K562 (cell line): Measurements from ENCODE around the gene FBXO33. TPM values are rescaled to one million over a fixed set of nuclear protein-coding genes. Genes with fewer than 3 reads are reported as not detected.

Source experiments
- ATAC-seq: fragments of 200-7000 bp; cut with Tn5 transposase; 3 replicates; pipeline ENCODE4 v1.9.1; 2020; ENCODE audit warnings: moderate library complexity
- BruUV-seq: library from RNA; stranded (reverse); fragments of 400-500 nt; replicated peaks from 2 replicates; lab custom pipeline; 2021; lab: Mats Ljungman, UMichigan
- CTCF ChIA-PET: fragments of 300-600 bp; formaldehyde crosslinking; extraction: SDS; loops from one replicate; lab custom pipeline; 2021; ENCODE audit warnings: low intra/inter-chr PET ratio; lab: Yijun Ruan, JAX
- POLR2A ChIA-PET: fragments of 300-600, 350-650 bp; sonication (Branson Sonifier 250); formaldehyde crosslinking; extraction: SDS; loops from one replicate; lab custom pipeline; 2021; ENCODE audit warnings: antibody characterized with exemption, inconsistent platforms; lab: Yijun Ruan, JAX
- DNase-seq, 4 experiments: peaks; one replicate each; pipeline versions ENCODE4 v3.0.0 to v3.0.0-alpha.2; 2011 to 2018; ENCODE audit warnings: low spot score in 3 of 4, mixed read lengths in 3 of 4; ENCODE audit errors: extremely low read depth in 1 of 4
- FAIRE-seq: peaks from 2 replicates; lab custom pipeline; 2011; peaks lifted over from hg19 to GRCh38; lab: Jason Lieb, UNC
- H2AFZ ChIP-seq: 2 replicates; pipeline ENCODE4 v1.6.0; 2011; ENCODE audit warnings: low read depth, low read length, control low read depth, inconsistent platforms
- H3K27ac ChIP-seq: fragments of 200-600 bp; 3 replicates; pipeline ENCODE4 v1.8.0; 2011; ENCODE audit warnings: low read depth, mild to moderate bottlenecking, control low read depth, inconsistent platforms, low read length, moderate library complexity, mixed read lengths; ENCODE audit errors: extremely low read depth
- H3K27me3 ChIP-seq, 2 experiments: fragments of 300-600 bp in 1 of 2; 2 replicates in 1 of 2; 3 replicates in 1 of 2; pipeline versions ENCODE4 v1.6.0 to v1.8.0; 2011; ENCODE audit warnings: inconsistent platforms in 2 of 2, low read length in 2 of 2, mild to moderate bottlenecking in 1 of 2, mixed read lengths in 1 of 2, moderate library complexity in 1 of 2; ENCODE audit not compliant: control insufficient read depth in 2 of 2, insufficient read depth in 2 of 2
- H3K36me3 ChIP-seq: fragments of 300-600 bp; 3 replicates; pipeline ENCODE4 v1.8.0; 2011; ENCODE audit warnings: mild to moderate bottlenecking, low read length, inconsistent platforms; ENCODE audit not compliant: control insufficient read depth, insufficient read depth
- H3K4me1 ChIP-seq, 2 experiments: fragments of 200-600 bp in 1 of 2; replicated peaks in 1 of 2; 2 replicates in 1 of 2; 3 replicates in 1 of 2; pipeline versions ENCODE4 v1.5.1 to v1.8.0; 2011; ENCODE audit warnings: inconsistent platforms in 2 of 2, low read length in 2 of 2, mild to moderate bottlenecking in 1 of 2, mixed read lengths in 1 of 2, moderate library complexity in 1 of 2; ENCODE audit not compliant: control insufficient read depth in 2 of 2, insufficient read depth in 2 of 2
- H3K4me2 ChIP-seq: 2 replicates; pipeline ENCODE4 v1.6.1; 2011; ENCODE audit warnings: low read length, control low read depth, inconsistent platforms, mixed read lengths; ENCODE audit not compliant: insufficient read depth
- H3K4me3 ChIP-seq: fragments of 200-600 bp; sonication (generic), shearing (Covaris generic); 2 replicates; pipeline ENCODE4 v1.5.1; 2016; ENCODE audit warnings: control low read depth, inconsistent platforms
- H3K79me2 ChIP-seq: fragments of 200-600 bp; 3 replicates; pipeline ENCODE4 v1.8.0; 2011; ENCODE audit warnings: low read length, inconsistent platforms; ENCODE audit not compliant: control insufficient read depth, insufficient read depth
- H3K9ac ChIP-seq, 2 experiments: 2 replicates each; pipeline versions ENCODE4 v1.6.0 to v1.6.1; 2011; ENCODE audit warnings: low read depth in 2 of 2, low read length in 2 of 2, control low read depth in 1 of 2, inconsistent platforms in 1 of 2, mild to moderate bottlenecking in 1 of 2, mixed read lengths in 1 of 2; ENCODE audit not compliant: insufficient read depth in 1 of 2
- H3K9me1 ChIP-seq: one replicate; pipeline ENCODE4 v1.6.0; 2011; ENCODE audit warnings: inconsistent platforms, mild to moderate bottlenecking, low read length, moderate library complexity; ENCODE audit not compliant: control insufficient read depth, insufficient read depth
- H3K9me3 ChIP-seq: replicated peaks from 2 replicates; pipeline ENCODE4 v1.5.1; 2011; ENCODE audit warnings: low read depth, low read length, inconsistent platforms; ENCODE audit not compliant: control insufficient read depth, insufficient read depth
- H4K20me1 ChIP-seq: replicated peaks from 2 replicates; pipeline ENCODE4 v1.6.1; 2011; ENCODE audit warnings: low read length, inconsistent platforms, mixed read lengths; ENCODE audit not compliant: control insufficient read depth, insufficient read depth
- CTCF ChIP-seq, 3 experiments: IDR thresholded peaks in 2 of 3; conservative IDR thresholded peaks in 1 of 3; 2 replicates each; pipeline ENCODE4 v1.5.1; 2011 to 2012; ENCODE audit warnings: low read length in 3 of 3, mild to moderate bottlenecking in 3 of 3, control low read depth in 2 of 3, improper control_type of control experiment in 1 of 3, inconsistent platforms in 1 of 3, low read depth in 1 of 3, mixed read lengths in 1 of 3, moderate library complexity in 1 of 3; ENCODE audit not compliant: insufficient read depth in 2 of 3
- FOXM1 ChIP-seq, 2 experiments: fragments of 450-650 bp in 1 of 2; sonication (generic) in 1 of 2; formaldehyde crosslinking in 1 of 2; IDR thresholded peaks; 2 replicates each; pipeline versions ENCODE4 v1.6.1 to v1.9.0; 2017 to 2022; ENCODE audit warnings: low read depth in 2 of 2, mild to moderate bottlenecking in 2 of 2, missing genetic modification reagents in 1 of 2, moderate library complexity in 1 of 2
- RAD21 ChIP-seq, 2 experiments: fragments of 250-450 bp in 1 of 2; fragments of 450-650 bp in 1 of 2; sonication (Bioruptor Pico) in 1 of 2; formaldehyde crosslinking in 1 of 2; IDR thresholded peaks in 1 of 2; conservative IDR thresholded peaks in 1 of 2; 2 replicates each; pipeline versions ENCODE4 v1.4.0 to v1.8.0; 2020 to 2022; ENCODE audit warnings: mild to moderate bottlenecking in 2 of 2, moderate library complexity in 1 of 2
- WGBS: fragments of 100-300 bp; shearing (Covaris generic); methylation state at CpG from one replicate; pipeline ENCODE4 v1.1.6; 2016; ENCODE audit warnings: low coverage, mixed read lengths; ENCODE audit not compliant: insufficient coverage; ENCODE audit errors: missing lambda C conversion rate; 5-methylcytosine and 5-hydroxymethylcytosine counted together
- in situ Hi-C: fragments of 300-500 bp; cut with MboI; formaldehyde crosslinking; loops from 4 replicates; pipeline ENCODE4 v1.15.0; 2018; ENCODE audit warnings: inconsistent platforms, mixed read lengths
- intact Hi-C: fragments of 100-400 bp; cut with micrococcal nuclease; formaldehyde crosslinking; loops from 2 replicates; pipeline ENCODE4 v1.14.2; 2022
- polyA plus RNA-seq, 8 experiments: library from polyadenylated mRNA; depleted of rRNA in 4 of 8; stranded (reverse) in 5 of 8; unstranded in 3 of 8; fragments of >200 nt; fragmentation: Nextera tagmentation in 2 of 8; fragmentation: Illumina TruSeq in 1 of 8; extraction: Ambion mirVana in 2 of 8; extraction: Trizol in 1 of 8; gene quantifications; 2 replicates each; pipeline versions ENCODE4 v1.2.1 to v1.2.3, GENCODE V29; 2011 to 2014; ENCODE audit warnings: inconsistent platforms in 1 of 8, missing spikeins in 1 of 8
- total RNA-seq, 7 experiments: library from RNA; depleted of rRNA in 6 of 7; stranded (reverse); fragments of >200 nt in 6 of 7; fragmentation: Illumina TruSeq in 2 of 7; extraction: Trizol in 2 of 7; gene quantifications; 2 replicates each; pipeline versions ENCODE4 v1.2.1 to v1.2.3, GENCODE V29; 2011 to 2021; ENCODE audit warnings: low replicate concordance in 1 of 7

The FBXO33 gene
- total and polyA plus RNA-seq, 9 of the 15 experiments (the other 6 are each of a cell fraction or from before 2014, with no cell fraction given) = 1.6 to 7.5 (median 5.0) TPM

DNA sequence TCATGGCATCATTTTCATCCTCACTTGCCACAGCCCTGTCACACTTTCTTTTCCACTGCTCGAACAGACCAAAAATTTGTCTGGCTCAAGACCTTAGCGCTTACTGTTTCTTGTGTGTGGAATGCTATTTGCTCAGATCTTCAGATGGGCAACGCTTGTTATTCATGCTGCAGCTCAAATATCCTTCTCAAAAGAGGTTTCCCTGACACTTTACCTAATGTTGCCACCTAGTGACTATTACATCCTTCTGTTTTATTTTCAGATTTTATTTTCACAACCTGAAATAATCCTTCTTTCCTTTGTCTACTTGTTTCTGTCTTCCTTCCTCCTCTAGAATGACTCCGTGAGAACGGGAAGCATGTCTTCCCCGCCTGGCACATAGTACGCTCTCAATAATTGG lies 5.6 kb downstream of the FBXO33 start:
- no peak for DNase-seq
- peaks cover 2 to 5% of the 10 kb centered on the region in 2 experiments; a peak in 4 of 5 replicates for H3K4me1 ChIP-seq
- H3K4me3 ChIP-seq = no peak overlapping the region
- WGBS = 58% methylated on average over 6 of the region's 7 CpGs
- H3K9me1 ChIP-seq = no peaks in the 10 kb centered on the region
- no peak overlapping the region for H3K27ac ChIP-seq
- no TSS peak for BruUV-seq
- H3K36me3 ChIP-seq = no peaks in the 10 kb centered on the region; the same call in 2 of the 3 replicates
- peaks cover 11% of the 10 kb centered on the region for H3K79me2 ChIP-seq
- POLR2A ChIA-PET = interaction anchor here (0.8 to 1.0 kb wide), 2 partner anchors 23 to 207 kb away, joined by 3 read pairs; no protein-coding TSS in a partner anchor
- ATAC-seq = no peak
- in situ Hi-C loops (loop anchor here (10.0 kb wide), 1 partner anchor 322 kb away; the partner anchor contains the start of gene SEC23A), intact Hi-C loops (loop anchor here (2.0 kb wide), 2 partner anchors 196 to 320 kb away; no protein-coding TSS in a partner anchor)
- CTCF ChIA-PET = no interaction called here
- TF ChIP-seq RAD21 (CRISPR knock-in tag; conservative IDR thresholded peaks at IDR 0.05 in 1 of 2, IDR thresholded peaks at IDR 0.05 in 1 of 2) (peak in 1 of 2 experiments; percentile 49; a peak in 2 of 4 replicates), CTCF (IDR thresholded peaks at IDR 0.05 in 2 of 3, conservative IDR thresholded peaks at IDR 0.05 in 1 of 3; ENCODE audit: insufficient read depth in 2 of 3, low read depth in 1 of 3, low read length in 3 of 3) (peak in 1 of 3 experiments; percentile 27; a peak in 2 of 6 replicates), FOXM1 (IDR thresholded peaks at IDR 0.05; ENCODE audit: low read depth) (no peak), FOXM1 (CRISPR knock-in tag; IDR thresholded peaks at IDR 0.05; ENCODE audit: low read depth) (no peak)
- H3K9me3 ChIP-seq = no peaks in the 10 kb centered on the region
- no peak overlapping the region for H2AFZ ChIP-seq
- no peaks in the 10 kb centered on the region for H4K20me1 ChIP-seq
- no peak overlapping the region for H3K4me2 ChIP-seq
- FAIRE-seq = no peak
- no peaks in the 10 kb centered on the region for H3K27me3 ChIP-seq
- H3K9ac ChIP-seq = no peak overlapping the region
